ENCODE results near the gene MYO3A. TPM values are rescaled to one million over a fixed set of nuclear protein-coding genes. Genes with fewer than 3 reads are reported as not detected.
A peak's percentile ranks its signal among the peaks of the same experiment; 100 is the strongest.

The MYO3A gene
- total RNA-seq, 4 donors from 2014 or later = 0.12 to 0.67 (median 0.47) TPM; not detected in 1

DNA sequence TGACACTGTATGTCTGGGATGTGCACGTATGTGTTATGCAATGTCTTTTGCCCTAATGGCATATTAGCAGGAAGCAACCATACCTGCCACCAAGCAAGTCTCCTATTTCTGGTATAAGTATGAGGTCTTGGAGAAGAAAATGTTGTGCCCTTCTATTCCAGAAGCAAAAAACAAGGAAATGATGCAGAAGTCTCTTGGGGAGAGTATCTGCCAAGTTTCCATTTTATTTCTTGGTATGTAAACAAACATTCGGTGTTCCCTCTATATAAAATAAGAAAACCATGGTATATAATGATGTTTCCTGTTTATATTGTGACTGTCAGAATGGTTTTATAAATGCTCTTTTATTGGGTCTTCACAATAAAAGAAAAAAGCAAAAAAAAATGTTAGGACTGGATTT lies 19.3 kb upstream of the MYO3A start:
- no peaks in the 10 kb centered on the region for H3K9me3 ChIP-seq
- TF ChIP-seq POLR2AphosphoS5 (IDR thresholded peaks at IDR 0.05) (no peak), EP300 (IDR thresholded peaks at IDR 0.05) (no peak), POLR2A (IDR thresholded peaks at IDR 0.05) (no peak)
- TF ChIP-seq, protein P1, sequence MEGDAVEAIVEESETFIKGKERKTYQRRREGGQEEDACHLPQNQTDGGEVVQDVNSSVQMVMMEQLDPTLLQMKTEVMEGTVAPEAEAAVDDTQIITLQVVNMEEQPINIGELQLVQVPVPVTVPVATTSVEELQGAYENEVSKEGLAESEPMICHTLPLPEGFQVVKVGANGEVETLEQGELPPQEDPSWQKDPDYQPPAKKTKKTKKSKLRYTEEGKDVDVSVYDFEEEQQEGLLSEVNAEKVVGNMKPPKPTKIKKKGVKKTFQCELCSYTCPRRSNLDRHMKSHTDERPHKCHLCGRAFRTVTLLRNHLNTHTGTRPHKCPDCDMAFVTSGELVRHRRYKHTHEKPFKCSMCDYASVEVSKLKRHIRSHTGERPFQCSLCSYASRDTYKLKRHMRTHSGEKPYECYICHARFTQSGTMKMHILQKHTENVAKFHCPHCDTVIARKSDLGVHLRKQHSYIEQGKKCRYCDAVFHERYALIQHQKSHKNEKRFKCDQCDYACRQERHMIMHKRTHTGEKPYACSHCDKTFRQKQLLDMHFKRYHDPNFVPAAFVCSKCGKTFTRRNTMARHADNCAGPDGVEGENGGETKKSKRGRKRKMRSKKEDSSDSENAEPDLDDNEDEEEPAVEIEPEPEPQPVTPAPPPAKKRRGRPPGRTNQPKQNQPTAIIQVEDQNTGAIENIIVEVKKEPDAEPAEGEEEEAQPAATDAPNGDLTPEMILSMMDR (IDR thresholded peaks at IDR 0.05) = no peak
- no peaks in the 10 kb centered on the region for H3K36me3 ChIP-seq
- H3K27me3 ChIP-seq = peaks cover 10% of the 10 kb centered on the region
- no peak overlapping the region for H3K27ac ChIP-seq
- WGBS, 2 donors (ENCODE audit: low coverage in 1 of 2) = 20 to 53% methylated on average over 2 of the region's 2 CpGs
- H3K4me3 ChIP-seq = no peak overlapping the region
- no peaks in the 10 kb centered on the region for H3K4me1 ChIP-seq
- ATAC-seq = no peak

DNA sequence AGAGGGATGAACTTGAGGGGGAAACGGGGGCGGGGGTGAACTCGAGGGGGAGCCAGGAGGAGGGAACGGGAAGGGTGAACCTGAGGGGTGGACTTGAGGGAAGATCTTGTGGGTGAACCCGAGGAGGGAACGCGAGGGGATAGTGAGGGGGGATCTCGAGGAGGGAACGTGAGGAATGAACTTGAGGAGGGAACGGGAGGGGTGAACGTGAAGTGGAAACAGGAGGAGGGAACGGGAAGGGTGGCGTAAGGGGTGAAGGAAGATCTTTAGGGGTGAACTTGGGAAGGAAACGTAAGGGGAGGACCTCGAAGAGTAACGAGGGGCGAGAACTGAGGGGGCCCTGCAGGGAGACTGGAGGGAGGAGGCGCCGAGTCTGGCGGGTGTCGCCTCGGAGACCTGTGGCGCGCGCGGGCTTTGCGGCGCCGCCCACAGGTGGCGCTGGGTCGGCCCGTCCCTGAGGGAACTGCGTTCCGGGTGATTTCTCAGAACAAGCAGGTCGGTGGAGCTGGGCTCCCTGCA lies 651 bp downstream of the MYO3A start:
- H3K4me1 ChIP-seq = peaks cover 0 to 16% (median 5%) of the 10 kb centered on the region in 3 donors
- ATAC-seq = no peak
- H3K36me3 ChIP-seq = no peaks in the 10 kb centered on the region
- H3K9me3 ChIP-seq = no peaks in the 10 kb centered on the region
- no peak overlapping the region for H3K27ac ChIP-seq
- TF ChIP-seq EP300 (IDR thresholded peaks at IDR 0.05) = no peak
- TF ChIP-seq, protein P1 (IDR thresholded peaks at IDR 0.05) = peak in 1 of 4 experiments; percentile 16
- peaks cover 59% of the 10 kb centered on the region for H3K27me3 ChIP-seq
- peak overlapping the region in 1 of 2 donors; percentile 39 for H3K4me3 ChIP-seq
- WGBS, 2 donors (ENCODE audit: low coverage in 1 of 2) = 0% methylated on average over 16 to 35 of the region's 35 CpGs

DNA sequence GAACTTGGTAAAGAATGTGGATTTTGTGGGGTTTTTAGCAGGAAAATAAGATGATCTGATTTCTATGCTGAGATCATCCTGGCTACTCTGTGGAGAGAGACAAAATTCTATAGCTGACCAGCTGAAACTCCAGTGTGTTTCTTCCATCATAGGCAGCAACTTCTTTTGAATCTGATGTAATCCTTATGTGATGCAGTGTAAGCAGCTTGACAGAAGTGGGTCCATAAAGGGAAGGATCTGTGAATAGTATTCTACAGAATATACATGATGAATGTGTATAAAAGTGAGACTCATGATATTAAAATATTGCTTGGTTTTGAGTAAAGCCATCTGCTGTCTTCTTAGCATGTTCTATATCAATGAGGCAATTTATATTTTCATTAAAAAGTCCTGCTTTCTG lies 4.4 kb downstream of the MYO3A start:
- H3K9me3 ChIP-seq = no peaks in the 10 kb centered on the region
- no peak overlapping the region for H3K27ac ChIP-seq
- peaks cover 47% of the 10 kb centered on the region for H3K27me3 ChIP-seq
- TF ChIP-seq POLR2AphosphoS5 (IDR thresholded peaks at IDR 0.05) (no peak), POLR2A (IDR thresholded peaks at IDR 0.05) (no peak), EP300 (IDR thresholded peaks at IDR 0.05) (no peak)
- TF ChIP-seq, protein P1 (IDR thresholded peaks at IDR 0.05) = no peak
- H3K36me3 ChIP-seq = no peaks in the 10 kb centered on the region
- H3K4me1 ChIP-seq = peaks cover 0 to 16% (median 5%) of the 10 kb centered on the region in 3 donors
- H3K4me3 ChIP-seq = no peak overlapping the region
- no peak for ATAC-seq

DNA sequence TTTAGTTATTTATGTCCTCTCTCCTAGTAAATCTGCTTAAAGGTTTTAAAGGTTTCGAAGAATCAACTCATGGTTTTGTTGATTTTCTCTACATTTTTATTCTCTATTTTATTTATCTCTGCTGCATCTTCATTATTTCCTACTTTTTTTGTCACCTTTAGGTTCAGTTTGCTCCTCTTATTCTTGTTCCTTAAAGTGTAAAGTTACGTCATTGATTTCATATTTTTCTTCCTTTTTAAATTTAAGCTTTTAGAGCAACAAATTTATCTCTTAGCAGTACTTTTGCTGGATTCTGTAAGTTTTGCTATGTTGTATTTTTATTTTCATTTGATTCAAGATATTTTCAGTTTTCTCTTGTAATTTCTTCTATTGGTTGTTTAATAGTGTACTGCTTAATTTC lies 10.7 kb downstream of the MYO3A start:
- H3K36me3 ChIP-seq = no peaks in the 10 kb centered on the region
- no peaks in the 10 kb centered on the region for H3K27me3 ChIP-seq
- TF ChIP-seq POLR2AphosphoS5 (IDR thresholded peaks at IDR 0.05) (no peak), EP300 (IDR thresholded peaks at IDR 0.05) (no peak), POLR2A (IDR thresholded peaks at IDR 0.05) (no peak)
- TF ChIP-seq, protein P1 (IDR thresholded peaks at IDR 0.05) = no peak
- no peaks in the 10 kb centered on the region for H3K4me1 ChIP-seq
- no peak overlapping the region for H3K4me3 ChIP-seq
- no peaks in the 10 kb centered on the region for H3K9me3 ChIP-seq
- no peak for ATAC-seq
- 88 to 100% methylated on average over 1 to 2 of the region's 2 CpGs for WGBS, 2 donors (ENCODE audit: low coverage in 1 of 2)
- H3K27ac ChIP-seq = no peak overlapping the region

DNA sequence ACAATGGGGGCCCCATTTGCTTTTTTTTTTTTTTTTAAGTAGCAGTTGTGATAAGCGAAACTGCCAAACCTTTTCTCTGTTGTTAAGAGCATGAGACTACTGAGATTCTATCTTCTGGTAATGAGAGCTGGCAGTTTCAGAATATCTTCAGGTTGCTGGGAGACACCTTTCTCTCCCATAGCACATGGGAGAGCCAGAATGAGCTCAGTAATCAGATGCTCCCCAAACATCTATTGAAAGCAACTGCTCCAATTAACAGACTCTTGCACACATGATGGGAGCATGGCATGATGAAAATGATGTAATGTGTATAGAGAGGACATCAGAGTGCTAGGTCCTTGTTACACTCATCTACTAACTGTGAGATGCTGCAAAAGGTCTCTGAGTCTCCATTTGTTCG lies 18.8 kb downstream of the MYO3A start:
- Histone ChIP-seq H3K27ac (no peak overlapping the region), H3K4me1 (no peaks in the 10 kb centered on the region), H3K36me3 (no peaks in the 10 kb centered on the region), H3K9me3 (peaks cover 0 to 9% (median 0%) of the 10 kb centered on the region in 3 donors), H3K4me3 (no peak overlapping the region), H3K27me3 (no peaks in the 10 kb centered on the region)
- no peak for ATAC-seq
- TF ChIP-seq POLR2A (IDR thresholded peaks at IDR 0.05) = no peak
- TF ChIP-seq EP300 (IDR thresholded peaks at IDR 0.05) = no peak
- no peak for TF ChIP-seq POLR2AphosphoS5 (IDR thresholded peaks at IDR 0.05)
- TF ChIP-seq, protein P1 (IDR thresholded peaks at IDR 0.05) = no peak
- 68 to 100% methylated on average over 2 of the region's 2 CpGs for WGBS, 2 donors (ENCODE audit: low coverage in 1 of 2)

Data from gastroesophageal sphincter (tissue), 4 donors.